ENCODE results near the gene CYB561A3. TPM values are rescaled to one million over a fixed set of nuclear protein-coding genes. Genes with fewer than 3 reads are reported as not detected.

The CYB561A3 gene
- total RNA-seq, 1 experiment from 2014 or later = 21.7 TPM

DNA sequence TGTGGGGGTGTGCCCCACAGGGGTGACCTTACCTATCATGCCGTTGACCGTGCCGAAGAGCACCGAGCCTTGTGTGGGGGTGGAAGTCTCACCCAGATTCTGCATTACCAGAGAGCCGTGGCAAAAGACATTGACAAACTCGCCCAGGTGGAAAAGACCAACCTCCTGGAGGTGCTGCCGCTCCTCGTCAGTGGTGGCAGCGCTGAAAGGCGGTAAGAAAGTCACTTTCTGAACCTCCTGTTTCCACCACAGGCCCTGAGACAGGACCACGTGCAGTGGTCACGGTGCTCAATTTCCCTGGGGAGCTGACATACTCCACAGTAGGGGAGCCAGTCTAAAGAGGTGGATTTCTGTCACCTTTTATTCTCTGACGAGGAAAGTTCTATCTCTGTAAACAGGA lies 59.1 kb downstream of the CYB561A3 start:
- Histone ChIP-seq H2BK12ac (ENCODE audit: insufficient read length, low read depth, low read length) (no peak overlapping the region), H3K27me3 (ENCODE audit: insufficient read depth, low read length) (no peaks in the 10 kb centered on the region), H3K18ac (ENCODE audit: insufficient read length, low read depth, low read length) (no peak overlapping the region), H3K23me2 (ENCODE audit: insufficient read length, low read depth, low read length, poor library complexity, severe bottlenecking) (no peaks in the 10 kb centered on the region), H2BK20ac (ENCODE audit: low read depth, low read length, poor library complexity, severe bottlenecking) (no peak overlapping the region), H2BK15ac (ENCODE audit: low read depth, low read length) (no peak overlapping the region), H3K9ac (ENCODE audit: extremely low read depth, insufficient read length, low read length) (no peak overlapping the region), H4K8ac (replicated peaks; ENCODE audit: insufficient read length, low read depth, low read length) (no peak overlapping the region), H3K4me2 (ENCODE audit: insufficient read depth, insufficient read length, low read length) (no peak overlapping the region), H3K9me3 (ENCODE audit: control insufficient read depth, low read depth, low read length) (no peaks in the 10 kb centered on the region), H4K91ac (ENCODE audit: insufficient read length, low read depth, low read length) (no peak overlapping the region), H3K4me1 (ENCODE audit: insufficient read depth, low read length) (no peaks in the 10 kb centered on the region), H3K56ac (ENCODE audit: insufficient read length, low read depth, low read length) (no peak overlapping the region), H2BK120ac (ENCODE audit: low read depth, low read length, poor library complexity, severe bottlenecking) (no peak overlapping the region), H3K79me2 (ENCODE audit: insufficient read depth, low read length) (no peaks in the 10 kb centered on the region), H2BK5ac (ENCODE audit: insufficient read length, low read length) (no peak overlapping the region), H3K27ac (ENCODE audit: insufficient read length, low read depth, low read length) (no peak overlapping the region), H2AK5ac (ENCODE audit: insufficient read length, low read length) (no peak overlapping the region), H3K23ac (ENCODE audit: insufficient read length, low read depth, low read length) (no peak overlapping the region), H4K20me1 (ENCODE audit: control insufficient read depth, insufficient read depth, insufficient read length) (no peaks in the 10 kb centered on the region), H3K14ac (ENCODE audit: insufficient read depth, low read length) (no peak overlapping the region), H2AFZ (ENCODE audit: low read length) (no peak overlapping the region), H3T11ph (ENCODE audit: low read length) (no peak overlapping the region), H3K4ac (ENCODE audit: low read depth, low read length) (no peak overlapping the region), H4K5ac (ENCODE audit: insufficient read length, low read depth, low read length) (no peak overlapping the region), H3K79me1 (ENCODE audit: insufficient read depth, low read depth, low read length, poor library complexity, severe bottlenecking) (no peaks in the 10 kb centered on the region)
- WGBS (ENCODE audit: extremely low coverage, insufficient read length, low lambda C conversion rate) = no CpG with 5 or more reads among the region's 13 CpGs
- Mint-ChIP-seq H3K4me3 (no peak overlapping the region), H3K27me3 (ENCODE audit: low read depth) (no peaks in the 10 kb centered on the region), H3K27ac (no peak overlapping the region), H3K9me3 (no peaks in the 10 kb centered on the region), H3K36me3 (ENCODE audit: insufficient read depth in 1 of 3, low read depth in 3 of 3) (peaks cover 34 to 79% (median 59%) of the 10 kb centered on the region in 3 experiments; a peak in 6 of 7 replicates), H3K4me1 (peaks cover 15 to 16% of the 10 kb centered on the region in 2 experiments)
- TF ChIP-seq, protein P1, sequence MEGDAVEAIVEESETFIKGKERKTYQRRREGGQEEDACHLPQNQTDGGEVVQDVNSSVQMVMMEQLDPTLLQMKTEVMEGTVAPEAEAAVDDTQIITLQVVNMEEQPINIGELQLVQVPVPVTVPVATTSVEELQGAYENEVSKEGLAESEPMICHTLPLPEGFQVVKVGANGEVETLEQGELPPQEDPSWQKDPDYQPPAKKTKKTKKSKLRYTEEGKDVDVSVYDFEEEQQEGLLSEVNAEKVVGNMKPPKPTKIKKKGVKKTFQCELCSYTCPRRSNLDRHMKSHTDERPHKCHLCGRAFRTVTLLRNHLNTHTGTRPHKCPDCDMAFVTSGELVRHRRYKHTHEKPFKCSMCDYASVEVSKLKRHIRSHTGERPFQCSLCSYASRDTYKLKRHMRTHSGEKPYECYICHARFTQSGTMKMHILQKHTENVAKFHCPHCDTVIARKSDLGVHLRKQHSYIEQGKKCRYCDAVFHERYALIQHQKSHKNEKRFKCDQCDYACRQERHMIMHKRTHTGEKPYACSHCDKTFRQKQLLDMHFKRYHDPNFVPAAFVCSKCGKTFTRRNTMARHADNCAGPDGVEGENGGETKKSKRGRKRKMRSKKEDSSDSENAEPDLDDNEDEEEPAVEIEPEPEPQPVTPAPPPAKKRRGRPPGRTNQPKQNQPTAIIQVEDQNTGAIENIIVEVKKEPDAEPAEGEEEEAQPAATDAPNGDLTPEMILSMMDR (conservative IDR thresholded peaks at IDR 0.05) = no peak
- DNase-seq = no peak

Other genes with a start within 250 kb of the CYB561A3 start
- gene VPS37C, start 200.5 kb downstream of the CYB561A3 start, total RNA-seq (2021) = 17.3 and 19.0 TPM in 2 replicates
- not detected in 2 replicates for gene PGA3, start 158.4 kb downstream of the CYB561A3 start, total RNA-seq (2021)
- not detected in 2 replicates for gene PGA4, start 139.5 kb downstream of the CYB561A3 start, total RNA-seq (2021)
- gene PGA5, start 120.7 kb downstream of the CYB561A3 start, total RNA-seq (2021) = 0.33 TPM in 1 of 2 replicates, not detected in the other
- gene VWCE, start 66.6 kb downstream of the CYB561A3 start, total RNA-seq (2021) = 18.7 and 20.6 TPM in 2 replicates
- gene DDB1, start 28.8 kb downstream of the CYB561A3 start, total RNA-seq (2021) = 294 and 297 TPM in 2 replicates
- 59.0 and 65.0 TPM in 2 replicates for gene TKFC, start 28.7 kb downstream of the CYB561A3 start, total RNA-seq (2021)
- gene TMEM138, start 492 bp upstream of the CYB561A3 start, total RNA-seq (2021) = 35.4 and 43.6 TPM in 2 replicates
- 24.3 and 25.2 TPM in 2 replicates for gene TMEM216, start 30.7 kb upstream of the CYB561A3 start, total RNA-seq (2021)
- 133 and 145 TPM in 2 replicates for gene CPSF7, start 68.1 kb upstream of the CYB561A3 start, total RNA-seq (2021)
- gene SDHAF2, start 68.2 kb upstream of the CYB561A3 start, total RNA-seq (2021) = 41.8 and 45.2 TPM in 2 replicates
- 0.31 and 0.39 TPM in 2 replicates for gene LRRC10B, start 146.9 kb upstream of the CYB561A3 start, total RNA-seq (2021)
- gene SYT7, start 219.2 kb upstream of the CYB561A3 start, total RNA-seq (2021) = 7.0 and 8.8 TPM in 2 replicates